Measurements from ENCODE around the gene PILRB.
A peak's percentile ranks its signal among the peaks of the same experiment; 100 is the strongest.

Gene PILRB

GRCh38 chr7:100407285-100408180 lies 49.6 kb downstream of the PILRB start:
- DNase-seq, result peak; percentile 57 to 80

GRCh38 chr7:100411101-100411500 lies 53.2 kb downstream of the PILRB start:
- DNase-seq, result no peak

- DNase-seq, result no peak
These were observed 55.4 kb downstream of the PILRB start for GRCh38 chr7:100413346-100413745.

GRCh38 chr7:100413889-100414288 lies 56.0 kb downstream of the PILRB start:
- DNase-seq, result no peak

GRCh38 chr7:100415448-100415847 lies 57.5 kb downstream of the PILRB start:
- no peak for DNase-seq
